HepG2 (cell line): ENCODE data around the gene EFEMP2. TPM values are rescaled to one million over a fixed set of nuclear protein-coding genes. Genes with fewer than 3 reads are reported as not detected.

Experiments used
- HNRNPLL ChIP-seq: fragments of 200-400 bp; formaldehyde crosslinking; IDR thresholded peaks from 2 replicates; pipeline ENCODE4 v1.6.1; 2017; ENCODE audit warnings: mild to moderate bottlenecking, low read depth, low read length; ENCODE audit not compliant: poor library complexity, severe bottlenecking
- HOXA7 ChIP-seq: sonication (generic); formaldehyde crosslinking; IDR thresholded peaks from 2 replicates; pipeline ENCODE4 v1.8.1; 2022; ENCODE audit warnings: mild to moderate bottlenecking, missing genetic modification reagents, moderate library complexity
- JUND ChIP-seq: sonication (generic); formaldehyde crosslinking; IDR thresholded peaks from 2 replicates; pipeline ENCODE4 v1.8.0; 2022; ENCODE audit warnings: mild to moderate bottlenecking, missing genetic modification reagents
- KDM1A ChIP-seq: IDR thresholded peaks from 2 replicates; pipeline ENCODE4 v1.6.1; 2016; ENCODE audit warnings: missing compliant biosample characterization
- KLF16 ChIP-seq, 2 experiments: sonication (generic) in 1 of 2; formaldehyde crosslinking in 1 of 2; IDR thresholded peaks; 2 replicates each; pipeline versions ENCODE4 v1.6.1 to v1.8.0; 2016 to 2023; ENCODE audit warnings: missing genetic modification reagents in 2 of 2, missing compliant biosample characterization in 1 of 2
- NR1H2 ChIP-seq: sonication (generic); formaldehyde crosslinking; IDR thresholded peaks from 2 replicates; pipeline ENCODE4 v1.8.1; 2022; ENCODE audit warnings: low read depth, missing genetic modification reagents, borderline replicate concordance
- SNAI1 ChIP-seq: sonication (generic); formaldehyde crosslinking; IDR thresholded peaks from 2 replicates; pipeline ENCODE4 v1.5.0; 2020; ENCODE audit warnings: mild to moderate bottlenecking, missing genetic modification reagents, borderline replicate concordance
- TBX2 ChIP-seq: sonication (generic); formaldehyde crosslinking; IDR thresholded peaks from 2 replicates; pipeline ENCODE4 v1.5.0; 2020; ENCODE audit warnings: missing genetic modification reagents, mild to moderate bottlenecking, borderline replicate concordance
- ZNF484 ChIP-seq: sonication (generic); formaldehyde crosslinking; IDR thresholded peaks from 2 replicates; pipeline ENCODE4 v1.5.1; 2020; ENCODE audit warnings: mild to moderate bottlenecking, low read depth, missing genetic modification reagents, borderline replicate concordance
- ZNF589 ChIP-seq: sonication (generic); formaldehyde crosslinking; conservative IDR thresholded peaks from 2 replicates; pipeline ENCODE4 v1.8.0; 2022; ENCODE audit warnings: mild to moderate bottlenecking, moderate library complexity, missing genetic modification reagents
- ZNF629 ChIP-seq: sonication (generic); formaldehyde crosslinking; conservative IDR thresholded peaks from 2 replicates; pipeline ENCODE4 v1.5.0; 2020; ENCODE audit warnings: missing genetic modification reagents
- ZNF83 ChIP-seq: sonication (generic); formaldehyde crosslinking; IDR thresholded peaks from 2 replicates; pipeline ENCODE4 v1.4.0; 2020; ENCODE audit warnings: missing genetic modification reagents, mild to moderate bottlenecking, borderline replicate concordance
- ZSCAN5A ChIP-seq: sonication (generic); formaldehyde crosslinking; IDR thresholded peaks from 2 replicates; pipeline ENCODE4 v1.8.0; 2022; ENCODE audit warnings: mild to moderate bottlenecking, missing genetic modification reagents, borderline replicate concordance
- polyA plus RNA-seq, 8 experiments: library from polyadenylated mRNA; depleted of rRNA in 3 of 8; stranded (reverse) in 7 of 8; unstranded in 1 of 8; fragments of >200 nt; fragmentation: Illumina TruSeq in 4 of 8; extraction: Trizol in 4 of 8; gene quantifications; 2 replicates each; pipeline versions ENCODE4 v1.2.1 to v1.2.3, GENCODE V29; 2011 to 2016; ENCODE audit warnings: low read depth in 4 of 8, missing spikeins in 1 of 8, mixed read lengths in 1 of 8; ENCODE audit not compliant: insufficient read depth in 1 of 8
- total RNA-seq, 5 experiments: library from RNA; depleted of rRNA; stranded (reverse); fragments of >200 nt; fragmentation: Illumina TruSeq; extraction: Trizol; gene quantifications; 2 replicates each; pipeline ENCODE4 v1.2.3, GENCODE V29; 2016; ENCODE audit warnings: low read depth in 1 of 5
- TF ChIP-seq, protein P1 (sequence below): sonication (generic); formaldehyde crosslinking; IDR thresholded peaks from 2 replicates; pipeline ENCODE4 v1.4.0; 2020; ENCODE audit warnings: missing genetic modification reagents
- TF ChIP-seq, protein P2 (sequence below): IDR thresholded peaks from 2 replicates; pipeline ENCODE4 v1.6.1; 2016; ENCODE audit warnings: low read depth, control low read depth
- TF ChIP-seq, protein P3 (sequence below): sonication (generic); formaldehyde crosslinking; IDR thresholded peaks from 2 replicates; pipeline ENCODE4 v1.4.0; 2020; ENCODE audit warnings: missing genetic modification reagents, borderline replicate concordance
- TF ChIP-seq, protein P4 (sequence below): sonication (generic); formaldehyde crosslinking; IDR thresholded peaks from 2 replicates; pipeline ENCODE4 v1.8.0; 2022; ENCODE audit warnings: mild to moderate bottlenecking, missing genetic modification reagents
- TF ChIP-seq, protein P5 (sequence below): sonication (generic); formaldehyde crosslinking; IDR thresholded peaks from 2 replicates; pipeline ENCODE4 v1.4.0; 2020; ENCODE audit warnings: mild to moderate bottlenecking, missing genetic modification reagents
- TF ChIP-seq, protein P6 (sequence below): fragments of 450-650 bp; IDR thresholded peaks from 2 replicates; pipeline ENCODE4 v1.6.1; 2016

EFEMP2 gene
- total and polyA plus RNA-seq, 2 of the 13 experiments (the other 11 are each of a cell fraction or from before 2014, with no cell fraction given), result 7.4 to 29.7 TPM

DNA sequence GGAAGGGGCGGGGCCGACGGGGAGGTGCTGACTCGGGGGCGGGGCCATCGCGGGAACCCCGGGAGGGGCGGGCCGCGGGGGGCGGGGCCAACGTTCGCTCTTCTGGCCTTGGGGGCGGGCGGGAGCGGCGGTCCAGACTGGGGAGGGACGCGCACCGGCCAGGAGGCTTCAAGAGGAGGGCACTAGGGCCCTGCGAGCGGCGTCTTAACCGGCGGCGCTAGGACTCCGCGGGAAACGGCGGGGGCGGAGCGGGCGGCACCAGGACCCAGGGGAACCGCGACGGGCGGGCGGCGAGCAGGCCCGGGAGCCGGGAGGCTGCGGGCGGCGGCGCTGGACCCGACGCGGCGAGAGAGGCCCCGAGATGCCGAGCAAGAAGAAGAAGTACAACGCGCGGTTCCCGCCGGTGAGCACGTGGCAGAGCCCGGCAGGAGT, 46.6 kb upstream of the EFEMP2 start, which contains the start of gene DRAP1 (continued):
- peak; percentile 62; the same call in 1 of the 2 replicates for TF ChIP-seq KDM1A (CRISPR knock-in tag)
- TF ChIP-seq SNAI1 (CRISPR knock-in tag), result 0 out of 2 replicates have a peak, but pooled peaks have one; percentile 24
- TF ChIP-seq ZNF629 (CRISPR knock-in tag), result no peak
- TF ChIP-seq, protein P1, sequence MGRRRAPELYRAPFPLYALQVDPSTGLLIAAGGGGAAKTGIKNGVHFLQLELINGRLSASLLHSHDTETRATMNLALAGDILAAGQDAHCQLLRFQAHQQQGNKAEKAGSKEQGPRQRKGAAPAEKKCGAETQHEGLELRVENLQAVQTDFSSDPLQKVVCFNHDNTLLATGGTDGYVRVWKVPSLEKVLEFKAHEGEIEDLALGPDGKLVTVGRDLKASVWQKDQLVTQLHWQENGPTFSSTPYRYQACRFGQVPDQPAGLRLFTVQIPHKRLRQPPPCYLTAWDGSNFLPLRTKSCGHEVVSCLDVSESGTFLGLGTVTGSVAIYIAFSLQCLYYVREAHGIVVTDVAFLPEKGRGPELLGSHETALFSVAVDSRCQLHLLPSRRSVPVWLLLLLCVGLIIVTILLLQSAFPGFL, result no peak
- TF ChIP-seq ZNF484 (CRISPR knock-in tag), result no peak
- no peak for TF ChIP-seq NR1H2 (CRISPR knock-in tag)
- TF ChIP-seq HOXA7 (CRISPR knock-in tag), result no peak
- TF ChIP-seq, protein P2, sequence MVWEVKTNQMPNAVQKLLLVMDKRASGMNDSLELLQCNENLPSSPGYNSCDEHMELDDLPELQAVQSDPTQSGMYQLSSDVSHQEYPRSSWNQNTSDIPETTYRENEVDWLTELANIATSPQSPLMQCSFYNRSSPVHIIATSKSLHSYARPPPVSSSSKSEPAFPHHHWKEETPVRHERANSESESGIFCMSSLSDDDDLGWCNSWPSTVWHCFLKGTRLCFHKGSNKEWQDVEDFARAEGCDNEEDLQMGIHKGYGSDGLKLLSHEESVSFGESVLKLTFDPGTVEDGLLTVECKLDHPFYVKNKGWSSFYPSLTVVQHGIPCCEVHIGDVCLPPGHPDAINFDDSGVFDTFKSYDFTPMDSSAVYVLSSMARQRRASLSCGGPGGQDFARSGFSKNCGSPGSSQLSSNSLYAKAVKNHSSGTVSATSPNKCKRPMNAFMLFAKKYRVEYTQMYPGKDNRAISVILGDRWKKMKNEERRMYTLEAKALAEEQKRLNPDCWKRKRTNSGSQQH (CRISPR knock-in tag), result no peak
- TF ChIP-seq, protein P3, sequence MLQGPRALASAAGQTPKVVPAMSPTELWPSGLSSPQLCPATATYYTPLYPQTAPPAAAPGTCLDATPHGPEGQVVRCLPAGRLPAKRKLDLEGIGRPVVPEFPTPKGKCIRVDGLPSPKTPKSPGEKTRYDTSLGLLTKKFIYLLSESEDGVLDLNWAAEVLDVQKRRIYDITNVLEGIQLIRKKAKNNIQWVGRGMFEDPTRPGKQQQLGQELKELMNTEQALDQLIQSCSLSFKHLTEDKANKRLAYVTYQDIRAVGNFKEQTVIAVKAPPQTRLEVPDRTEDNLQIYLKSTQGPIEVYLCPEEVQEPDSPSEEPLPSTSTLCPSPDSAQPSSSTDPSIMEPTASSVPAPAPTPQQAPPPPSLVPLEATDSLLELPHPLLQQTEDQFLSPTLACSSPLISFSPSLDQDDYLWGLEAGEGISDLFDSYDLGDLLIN (CRISPR knock-in tag), result no peak
- TF ChIP-seq ZNF589 (CRISPR knock-in tag), result no peak
- TF ChIP-seq KLF16 (CRISPR knock-in tag; IDR thresholded peaks at IDR 0.05), result peak in 1 of 2 experiments; percentile 92; a peak in 2 of 4 replicates
- TF ChIP-seq ZNF83 (CRISPR knock-in tag), result 0 out of 2 replicates have a peak, but pooled peaks have one; percentile 61
- TF ChIP-seq, protein P4, sequence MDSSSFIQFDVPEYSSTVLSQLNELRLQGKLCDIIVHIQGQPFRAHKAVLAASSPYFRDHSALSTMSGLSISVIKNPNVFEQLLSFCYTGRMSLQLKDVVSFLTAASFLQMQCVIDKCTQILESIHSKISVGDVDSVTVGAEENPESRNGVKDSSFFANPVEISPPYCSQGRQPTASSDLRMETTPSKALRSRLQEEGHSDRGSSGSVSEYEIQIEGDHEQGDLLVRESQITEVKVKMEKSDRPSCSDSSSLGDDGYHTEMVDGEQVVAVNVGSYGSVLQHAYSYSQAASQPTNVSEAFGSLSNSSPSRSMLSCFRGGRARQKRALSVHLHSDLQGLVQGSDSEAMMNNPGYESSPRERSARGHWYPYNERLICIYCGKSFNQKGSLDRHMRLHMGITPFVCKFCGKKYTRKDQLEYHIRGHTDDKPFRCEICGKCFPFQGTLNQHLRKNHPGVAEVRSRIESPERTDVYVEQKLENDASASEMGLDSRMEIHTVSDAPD (CRISPR knock-in tag), result no peak
- TF ChIP-seq TBX2 (CRISPR knock-in tag), result peak; percentile 49
- TF ChIP-seq ZSCAN5A (CRISPR knock-in tag), result peak; percentile 27; the same call in 1 of the 2 replicates
- peak; percentile 35 for TF ChIP-seq HNRNPLL
- TF ChIP-seq, protein P5, sequence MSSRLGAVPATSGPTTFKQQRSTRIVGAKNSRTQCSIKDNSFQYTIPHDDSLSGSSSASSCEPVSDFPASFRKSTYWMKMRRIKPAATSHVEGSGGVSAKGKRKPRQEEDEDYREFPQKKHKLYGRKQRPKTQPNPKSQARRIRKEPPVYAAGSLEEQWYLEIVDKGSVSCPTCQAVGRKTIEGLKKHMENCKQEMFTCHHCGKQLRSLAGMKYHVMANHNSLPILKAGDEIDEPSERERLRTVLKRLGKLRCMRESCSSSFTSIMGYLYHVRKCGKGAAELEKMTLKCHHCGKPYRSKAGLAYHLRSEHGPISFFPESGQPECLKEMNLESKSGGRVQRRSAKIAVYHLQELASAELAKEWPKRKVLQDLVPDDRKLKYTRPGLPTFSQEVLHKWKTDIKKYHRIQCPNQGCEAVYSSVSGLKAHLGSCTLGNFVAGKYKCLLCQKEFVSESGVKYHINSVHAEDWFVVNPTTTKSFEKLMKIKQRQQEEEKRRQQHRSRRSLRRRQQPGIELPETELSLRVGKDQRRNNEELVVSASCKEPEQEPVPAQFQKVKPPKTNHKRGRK (CRISPR knock-in tag), result no peak
- no peak for TF ChIP-seq JUND (CRISPR knock-in tag)
- TF ChIP-seq, protein P6, sequence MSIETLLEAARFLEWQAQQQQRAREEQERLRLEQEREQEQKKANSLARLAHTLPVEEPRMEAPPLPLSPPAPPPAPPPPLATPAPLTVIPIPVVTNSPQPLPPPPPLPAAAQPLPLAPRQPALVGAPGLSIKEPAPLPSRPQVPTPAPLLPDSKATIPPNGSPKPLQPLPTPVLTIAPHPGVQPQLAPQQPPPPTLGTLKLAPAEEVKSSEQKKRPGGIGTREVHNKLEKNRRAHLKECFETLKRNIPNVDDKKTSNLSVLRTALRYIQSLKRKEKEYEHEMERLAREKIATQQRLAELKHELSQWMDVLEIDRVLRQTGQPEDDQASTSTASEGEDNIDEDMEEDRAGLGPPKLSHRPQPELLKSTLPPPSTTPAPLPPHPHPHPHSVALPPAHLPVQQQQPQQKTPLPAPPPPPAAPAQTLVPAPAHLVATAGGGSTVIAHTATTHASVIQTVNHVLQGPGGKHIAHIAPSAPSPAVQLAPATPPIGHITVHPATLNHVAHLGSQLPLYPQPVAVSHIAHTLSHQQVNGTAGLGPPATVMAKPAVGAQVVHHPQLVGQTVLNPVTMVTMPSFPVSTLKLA, result no peak
